GM18508 (cell line): ENCODE results near the gene DHRS13.
A peak's percentile ranks its signal among the peaks of the same experiment; 100 is the strongest.

Experiments
- ATAC-seq: cut with Tn5 transposase; IDR thresholded peaks from one replicate; pipeline ENCODE4 v1.9.1; 2021; ENCODE audit warnings: moderate number of reproducible peaks; ENCODE audit not compliant: insufficient read depth, unreplicated experiment

Gene DHRS13

GRCh38 chr17:28902819-28903545 lies at the start of gene DHRS13:
DHRS13 (minus strand) TSS chr17:28903079; CDS start chr17:28902944, 135 bp downstream.
- peak; percentile 63 for ATAC-seq

GRCh38 chr17:28951991-28952975 lies 49.4 kb upstream of the DHRS13 start:
- ATAC-seq, result peak; percentile 54

- ATAC-seq, result peak; percentile 31
These were observed 48.6 kb upstream of the DHRS13 start, which contains the start of gene PHF12 for GRCh38 chr17:28951428-28951990. PHF12 (minus strand) TSS chr17:28951518; CDS start chr17:28950960, 558 bp downstream.

GRCh38 chr17:28950752-28951427 lies 48.0 kb upstream of the DHRS13 start:
- ATAC-seq, result no peak

- ATAC-seq, result no peak
These were observed 47.3 kb upstream of the DHRS13 start for GRCh38 chr17:28950017-28950751.

GRCh38 chr17:28949185-28950016 lies 46.5 kb upstream of the DHRS13 start:
- ATAC-seq, result no peak

- ATAC-seq, result no peak
These were observed 46.0 kb upstream of the DHRS13 start for GRCh38 chr17:28948873-28949184.

- ATAC-seq, result no peak
These were observed 45.5 kb upstream of the DHRS13 start for GRCh38 chr17:28948342-28948741.

- ATAC-seq, result no peak
These were observed 44.8 kb upstream of the DHRS13 start for GRCh38 chr17:28947639-28948038.

- no peak for ATAC-seq
These were observed 43.4 kb upstream of the DHRS13 start for GRCh38 chr17:28946239-28946638.

- ATAC-seq, result no peak
These were observed 42.2 kb upstream of the DHRS13 start for GRCh38 chr17:28944862-28945741.

GRCh38 chr17:28944343-28944742 lies 41.5 kb upstream of the DHRS13 start:
- ATAC-seq, result no peak

- no peak for ATAC-seq
These were observed 40.0 kb upstream of the DHRS13 start for GRCh38 chr17:28942925-28943324.

GRCh38 chr17:28941251-28941650 lies 38.4 kb upstream of the DHRS13 start:
- ATAC-seq, result no peak

GRCh38 chr17:28940675-28941074 lies 37.8 kb upstream of the DHRS13 start:
- ATAC-seq, result no peak

GRCh38 chr17:28940142-28940541 lies 37.3 kb upstream of the DHRS13 start:
- ATAC-seq, result no peak

GRCh38 chr17:28938552-28938951 lies 35.7 kb upstream of the DHRS13 start:
- ATAC-seq, result no peak
